Stimulated activated CD8-positive, alpha-beta memory T cell treated with anti-CD3 and anti-CD28 coated beads, Interleukin-2, amount 100 ng/mL, for 1 hour (primary cell): ENCODE data around the gene GJA5.

Source experiments
- DNase-seq, 2 donors: peaks; one replicate each; pipeline ENCODE4 v3.0.0-alpha.2; 2020; ENCODE audit warnings: low read depth in 2 of 2

GJA5 gene

DNA sequence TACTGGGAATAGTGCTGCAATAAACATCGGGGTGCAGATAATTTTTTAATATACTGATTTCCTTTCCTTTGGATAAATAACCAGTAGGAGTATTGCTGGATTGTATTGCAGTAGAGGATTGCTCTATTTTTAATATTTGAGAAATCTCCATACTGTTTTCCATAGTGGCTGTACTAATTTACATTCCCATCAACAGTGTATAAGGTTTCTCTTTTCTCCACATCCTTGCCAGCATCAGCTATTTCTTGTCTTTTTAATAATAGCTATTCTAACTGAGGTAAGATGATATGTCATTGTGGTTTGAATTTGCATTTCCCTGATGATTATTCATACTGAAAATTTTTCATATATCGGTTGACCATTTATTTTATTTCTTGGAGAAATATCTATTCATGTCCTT, 31.1 kb downstream of the GJA5 start:
- no peak for DNase-seq

GRCh38 chr1:147726168-147726567, 34.2 kb downstream of the GJA5 start:
- DNase-seq, result no peak

DNA sequence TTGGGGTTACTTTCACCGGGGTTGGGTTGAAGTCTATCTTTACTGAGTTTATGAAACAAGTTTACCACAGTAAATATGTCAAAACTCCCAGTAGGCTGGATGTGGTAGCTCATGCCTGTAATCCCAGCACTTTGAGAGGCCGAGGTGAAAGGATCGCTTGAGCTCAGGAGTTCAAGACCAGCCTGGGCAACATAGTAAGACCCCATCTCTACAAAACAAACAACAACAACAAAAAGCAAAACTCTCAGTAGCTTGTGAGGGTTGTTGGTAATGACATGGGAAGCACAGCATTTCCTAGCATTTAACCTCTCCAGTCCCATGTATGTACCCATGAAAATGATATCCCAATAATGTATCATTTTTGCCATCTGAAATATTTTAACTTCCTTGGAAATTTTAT, 34.7 kb downstream of the GJA5 start:
- DNase-seq, result no peak

DNA sequence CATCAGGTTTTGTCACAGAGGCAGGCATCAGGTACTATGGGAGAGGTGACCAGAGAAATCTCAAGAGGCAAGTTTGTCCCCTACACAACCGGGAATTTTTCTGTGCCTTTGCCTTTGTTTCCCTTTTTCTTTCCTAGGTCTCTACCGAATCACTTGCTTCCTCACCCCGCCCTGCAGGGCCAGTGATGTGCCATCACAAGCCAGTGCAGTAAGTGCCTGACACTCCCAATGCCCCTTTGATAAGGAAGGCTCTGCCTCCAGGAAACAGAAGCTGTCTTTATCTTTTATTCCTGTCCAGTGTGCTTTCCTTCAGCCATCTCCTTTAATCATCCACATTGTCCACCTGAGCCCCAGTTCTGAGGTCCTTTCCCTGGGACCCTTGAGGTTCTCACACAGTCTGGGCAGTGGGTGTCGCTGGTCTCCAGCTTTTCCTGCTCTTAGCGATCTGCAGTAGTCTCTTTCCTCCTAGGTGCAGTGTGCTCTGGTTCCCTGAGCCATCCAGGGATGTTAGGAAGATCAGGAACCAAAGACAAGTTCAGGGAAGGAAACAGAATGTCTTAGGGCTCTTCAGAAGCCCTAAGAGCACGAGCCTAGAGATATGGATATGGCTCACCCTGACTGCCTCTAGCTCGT, 36.6 kb downstream of the GJA5 start:
- DNase-seq, result no peak

DNA sequence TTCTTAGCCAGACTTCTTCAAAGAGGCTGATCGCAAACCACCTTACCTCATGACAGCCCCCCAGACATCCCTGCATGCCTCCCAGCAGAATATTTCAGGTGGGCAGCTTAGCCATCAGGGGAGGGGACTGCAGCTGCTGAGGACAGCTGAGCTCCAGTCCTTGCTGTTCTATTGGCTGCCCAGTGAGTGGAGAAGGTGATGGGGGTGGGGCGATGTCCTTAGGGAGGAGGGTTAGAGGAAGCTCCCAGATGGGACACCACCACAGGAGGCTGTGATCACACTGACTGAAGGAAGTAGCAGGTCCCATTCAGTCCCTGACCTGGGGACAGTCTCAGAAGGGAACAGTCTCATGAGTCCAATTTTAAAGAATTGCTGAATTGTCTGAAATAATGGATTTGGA, 38.3 kb downstream of the GJA5 start:
- no peak for DNase-seq

- no peak for DNase-seq
Measured at GRCh38 chr1:147721716-147722115, 38.7 kb downstream of the GJA5 start.

- no peak for DNase-seq
Measured at GRCh38 chr1:147720557-147720956, 39.8 kb downstream of the GJA5 start.

DNA sequence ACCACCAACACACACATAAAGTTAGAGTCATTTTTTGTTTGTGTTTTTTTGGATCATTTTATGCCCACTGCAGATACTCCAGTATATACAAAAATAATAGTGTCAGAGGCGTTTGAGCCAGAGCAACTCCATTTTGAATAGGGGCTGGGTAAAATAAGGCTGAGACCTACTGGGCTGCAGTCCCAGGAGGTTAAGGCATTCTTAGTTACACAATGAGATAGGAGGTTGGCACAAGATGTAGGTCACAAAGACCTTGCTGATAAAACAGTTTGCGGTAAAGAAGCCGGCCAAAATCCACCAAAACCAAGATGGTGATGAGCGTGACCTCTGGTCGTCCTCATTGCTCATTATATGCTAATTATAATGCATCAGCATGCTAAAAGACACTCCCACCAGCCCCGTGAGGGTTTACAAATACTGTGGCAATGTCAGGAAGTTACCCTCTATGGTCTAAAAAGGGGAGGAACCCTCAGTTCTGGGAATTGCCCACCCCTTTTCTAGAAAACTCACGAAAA, 40.6 kb downstream of the GJA5 start:
- DNase-seq, result no peak

- DNase-seq, result no peak
Measured at GRCh38 chr1:147719029-147719698, 41.2 kb downstream of the GJA5 start.

DNA sequence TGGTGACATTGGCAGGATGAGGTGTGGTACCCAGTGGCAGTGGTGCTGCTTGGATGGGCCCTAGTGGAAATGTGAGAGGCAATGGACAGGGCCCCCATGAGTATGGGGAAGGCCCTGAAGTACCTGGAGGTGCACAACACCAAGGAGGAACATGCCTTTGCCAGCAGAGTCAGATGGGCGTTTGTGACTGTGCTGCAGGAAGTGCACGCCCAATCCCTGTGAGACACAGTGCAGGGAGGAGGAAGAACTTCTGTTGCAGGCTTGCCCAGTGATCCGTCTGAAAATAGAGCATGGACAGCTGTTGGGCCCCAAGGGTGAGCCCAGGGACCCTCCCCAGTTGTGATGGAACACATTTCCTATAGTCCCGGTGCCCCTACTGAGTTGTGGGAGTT, 42.7 kb downstream of the GJA5 start:
- DNase-seq, result no peak

- DNase-seq, result no peak
Measured at GRCh38 chr1:147717051-147717705, 43.2 kb downstream of the GJA5 start.

DNA sequence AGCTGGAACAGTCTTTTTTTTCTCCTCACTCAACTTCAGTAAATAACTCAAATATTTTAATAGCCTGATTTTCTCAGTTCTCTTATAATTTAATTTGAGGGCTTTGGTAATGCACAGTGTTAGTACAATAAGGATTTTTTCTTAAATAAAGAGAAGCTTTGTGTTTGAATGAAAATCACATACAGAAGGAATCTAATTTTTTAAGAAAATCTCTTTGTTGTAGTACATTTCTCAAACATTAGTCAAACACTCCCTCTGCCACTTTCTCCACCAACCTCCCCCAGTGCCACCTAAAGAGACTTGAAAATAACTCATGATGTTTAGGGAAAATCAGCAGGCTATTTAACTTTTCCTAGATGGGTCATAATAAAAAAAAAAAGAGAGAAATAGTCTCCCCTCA, 47.8 kb downstream of the GJA5 start:
- DNase-seq, result no peak
